DMS 273 (cell line): ENCODE results near the gene NT5C1A.

Source experiments
- DNase-seq: peaks from one replicate; lab custom pipeline; 2025; ENCODE audit not compliant: unreplicated experiment; lab: John Stamatoyannopoulos, UW

NT5C1A gene

DNA sequence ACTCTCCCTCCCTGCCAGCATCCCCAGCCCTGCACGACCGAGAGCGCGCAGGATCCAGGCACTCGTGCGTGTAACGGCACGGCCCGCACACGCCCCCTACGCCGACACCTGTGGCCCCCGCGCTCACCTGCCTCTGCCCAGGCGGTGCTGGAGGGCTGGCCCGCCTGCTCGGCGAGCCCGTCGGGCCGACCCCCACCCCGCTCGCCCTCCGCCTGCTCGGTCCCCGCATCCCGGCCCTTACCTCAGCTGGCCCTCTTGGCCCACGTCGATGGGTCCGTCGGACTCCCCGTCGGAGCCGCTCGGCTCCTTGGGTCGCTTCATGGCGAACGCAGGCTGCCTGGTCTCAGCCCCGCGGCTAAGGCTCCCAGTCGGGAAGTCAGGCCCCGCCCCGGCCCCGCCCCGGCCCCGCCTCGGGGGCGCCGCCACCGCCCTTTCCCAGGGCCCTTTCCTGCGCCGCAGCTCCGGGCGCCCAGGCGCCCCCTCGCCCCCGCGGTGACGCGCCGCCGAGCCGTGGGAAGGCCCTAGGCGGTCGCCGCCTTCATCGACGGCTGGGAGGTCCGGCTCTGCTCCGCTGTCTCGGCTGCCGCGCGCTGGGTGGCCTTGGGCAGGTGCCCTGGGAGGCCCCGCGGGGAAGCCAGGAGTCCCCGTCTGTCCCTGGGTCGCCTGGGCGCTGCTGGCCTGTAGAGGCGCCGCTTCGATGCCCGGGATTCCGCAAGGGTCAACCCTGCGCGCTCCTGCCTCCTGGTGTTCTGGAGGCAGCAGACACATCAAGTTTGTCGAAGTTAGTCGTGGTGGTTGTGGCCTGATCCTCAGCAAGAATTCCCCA, 32.4 kb downstream of the NT5C1A start, which contains the start of gene HEYL:
Gene HEYL (minus strand): TSS at position 339 of the 826 bp plus-strand sequence. CDS start 18 bp downstream, at position 321.
- peak; percentile 100 for DNase-seq

DNA sequence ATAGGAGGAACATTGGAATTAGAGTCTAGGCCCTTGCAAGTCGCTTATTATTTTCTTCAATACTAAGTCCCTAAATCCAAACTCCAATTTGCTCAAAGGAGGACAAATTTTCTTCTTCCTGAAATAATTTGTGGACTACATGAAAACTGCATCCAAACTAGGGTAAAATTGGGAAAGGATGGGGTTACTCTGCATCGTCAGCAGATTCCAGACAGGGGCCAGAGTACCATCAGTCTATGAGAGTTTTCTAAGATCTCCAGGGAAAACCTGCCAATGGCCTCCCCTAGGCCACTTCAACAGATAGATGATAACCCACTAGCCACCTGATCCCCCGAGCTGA, 33.0 kb downstream of the NT5C1A start:
- no peak for DNase-seq

DNA sequence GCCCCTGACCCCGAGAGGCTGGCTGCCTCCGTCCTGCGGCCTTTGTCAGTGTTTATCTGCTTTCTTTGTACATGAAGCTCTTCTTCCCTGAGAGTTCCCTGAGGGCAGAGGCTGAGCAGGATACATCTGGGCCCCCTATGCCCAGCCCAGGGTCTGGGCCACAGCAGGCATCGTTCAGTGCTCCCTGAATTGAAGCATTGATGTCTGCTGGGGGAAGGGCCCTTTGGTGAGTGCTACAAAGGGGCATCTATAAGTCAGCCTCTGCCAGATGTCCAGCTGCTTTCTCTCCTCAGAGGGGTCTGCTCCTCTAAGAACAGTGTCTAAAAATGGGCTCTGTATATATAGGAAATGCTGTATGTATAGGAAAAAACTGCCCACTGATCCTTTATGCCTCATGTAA, 34.5 kb downstream of the NT5C1A start:
- no peak for DNase-seq

DNA sequence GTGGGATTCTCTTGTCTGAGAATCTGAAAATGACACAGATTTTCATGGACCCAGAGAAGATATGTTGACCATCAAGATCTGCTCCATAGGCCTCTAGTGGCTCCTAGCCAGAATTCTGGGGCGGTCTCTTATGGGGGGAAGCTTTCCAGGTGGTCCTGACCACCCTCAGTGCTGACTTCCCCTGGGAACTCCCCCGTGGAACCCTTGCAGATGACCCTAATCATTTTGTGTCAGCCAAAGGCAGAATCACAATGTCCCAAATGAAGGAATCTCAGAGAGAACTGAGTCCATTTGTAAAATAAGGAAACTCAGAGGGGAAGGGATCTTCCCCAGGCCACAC, 36.1 kb downstream of the NT5C1A start:
- no peak for DNase-seq

DNA sequence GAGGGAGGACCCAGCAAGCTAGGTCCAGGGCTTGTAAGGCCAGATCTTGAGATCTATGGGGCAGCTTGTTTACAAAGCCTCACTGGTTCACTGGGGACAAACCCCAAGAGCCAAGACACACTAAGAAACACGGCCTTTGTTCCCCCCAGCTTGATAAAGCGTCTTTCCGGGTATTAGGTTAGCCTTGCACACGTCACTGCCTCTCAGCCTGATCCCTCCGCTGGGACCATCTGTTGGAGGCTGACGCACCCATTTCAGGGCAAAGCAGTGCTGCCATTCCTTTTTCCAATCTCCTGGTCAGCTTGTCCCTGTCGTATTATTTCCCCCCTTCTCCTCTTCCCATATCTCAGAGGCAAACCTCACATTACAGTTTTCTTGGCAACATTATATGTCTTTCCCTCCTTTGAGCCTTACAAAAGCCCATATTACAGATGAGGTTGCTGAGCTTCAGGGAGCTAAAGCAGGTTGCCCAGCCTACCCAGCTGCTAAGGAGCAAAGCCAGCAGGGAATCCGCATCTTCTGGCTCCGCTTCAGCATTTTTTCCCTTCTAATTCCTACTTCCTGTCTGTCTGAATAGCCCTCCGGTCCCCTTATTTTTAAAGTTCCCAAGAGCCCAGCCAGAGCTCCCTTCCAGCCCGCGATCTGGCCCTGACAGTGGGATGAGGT, 36.6 kb downstream of the NT5C1A start:
- DNase-seq = peak; percentile 96

DNA sequence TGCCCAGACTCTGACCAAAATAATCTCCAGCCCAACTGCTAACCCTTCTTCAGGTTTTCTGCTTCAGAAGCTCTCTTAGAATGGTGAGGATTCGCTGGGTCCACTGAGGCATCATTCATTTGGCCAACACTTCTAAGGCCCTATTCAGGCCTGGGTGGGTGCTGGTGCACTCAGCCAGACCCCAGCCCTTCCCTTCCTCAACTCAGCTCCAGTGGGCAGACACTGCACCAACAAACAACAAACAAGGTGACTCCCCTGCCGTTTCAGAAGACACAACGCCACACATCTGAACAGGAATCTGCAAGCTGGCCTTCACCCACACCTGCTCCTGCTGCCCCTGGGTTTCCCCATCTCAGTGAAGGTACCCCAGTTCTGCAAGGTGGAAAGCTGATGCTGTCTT, 38.5 kb downstream of the NT5C1A start:
- no peak for DNase-seq

DNA sequence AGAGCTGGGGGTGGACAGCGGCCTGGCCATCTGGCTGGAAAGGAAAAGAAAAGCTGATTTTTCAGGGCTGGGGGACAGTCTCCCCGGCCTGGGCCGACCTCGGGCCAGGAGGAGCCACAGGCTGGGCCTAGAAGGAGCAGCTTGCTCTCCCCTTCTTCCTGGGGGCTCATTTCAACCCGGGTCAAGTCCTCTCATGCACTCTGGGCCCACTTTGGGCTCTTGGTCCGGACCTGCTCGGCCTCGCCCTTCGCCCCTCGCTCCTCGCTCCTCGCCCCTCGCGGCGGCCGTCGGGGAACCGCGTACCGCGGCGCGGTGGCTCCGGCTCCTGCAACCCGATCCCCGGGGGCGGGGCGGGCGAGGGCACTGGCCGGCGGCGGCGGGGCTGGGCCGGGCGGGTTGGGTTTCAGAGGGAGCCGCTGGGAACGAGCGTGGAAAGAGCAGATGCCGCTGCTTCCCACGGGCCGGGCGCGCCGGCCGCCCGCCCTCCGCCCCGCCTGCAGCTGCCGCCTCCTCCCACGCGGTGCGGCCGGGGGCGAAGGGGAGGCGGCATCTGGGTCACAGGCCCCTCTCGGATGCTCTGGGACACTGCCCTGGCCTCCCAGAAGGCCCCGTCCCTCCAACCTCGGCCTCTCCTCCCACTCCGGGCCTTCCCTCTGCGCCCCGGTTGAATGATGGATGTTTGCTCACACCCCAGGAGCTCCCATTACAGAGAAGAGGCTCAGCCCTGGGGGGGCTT, 39.1 kb downstream of the NT5C1A start:
- no peak for DNase-seq

DNA sequence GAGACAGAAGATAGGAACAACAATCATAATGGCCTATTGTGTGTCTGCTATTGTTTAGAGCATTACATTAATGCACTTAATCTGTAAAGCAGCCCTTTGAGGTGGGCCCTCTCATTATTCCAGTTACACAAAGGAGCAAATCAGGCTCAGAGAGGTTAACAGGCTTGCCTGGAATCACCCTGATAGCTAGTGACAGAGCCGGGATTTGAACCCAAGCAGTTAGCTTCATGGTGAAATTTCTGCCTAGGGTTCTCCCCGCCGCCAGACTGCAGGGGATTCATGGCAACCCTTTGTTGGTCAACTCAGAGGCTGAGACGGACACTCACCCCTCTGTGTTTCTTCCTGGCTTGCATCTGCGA, 39.6 kb downstream of the NT5C1A start:
- DNase-seq = no peak

DNA sequence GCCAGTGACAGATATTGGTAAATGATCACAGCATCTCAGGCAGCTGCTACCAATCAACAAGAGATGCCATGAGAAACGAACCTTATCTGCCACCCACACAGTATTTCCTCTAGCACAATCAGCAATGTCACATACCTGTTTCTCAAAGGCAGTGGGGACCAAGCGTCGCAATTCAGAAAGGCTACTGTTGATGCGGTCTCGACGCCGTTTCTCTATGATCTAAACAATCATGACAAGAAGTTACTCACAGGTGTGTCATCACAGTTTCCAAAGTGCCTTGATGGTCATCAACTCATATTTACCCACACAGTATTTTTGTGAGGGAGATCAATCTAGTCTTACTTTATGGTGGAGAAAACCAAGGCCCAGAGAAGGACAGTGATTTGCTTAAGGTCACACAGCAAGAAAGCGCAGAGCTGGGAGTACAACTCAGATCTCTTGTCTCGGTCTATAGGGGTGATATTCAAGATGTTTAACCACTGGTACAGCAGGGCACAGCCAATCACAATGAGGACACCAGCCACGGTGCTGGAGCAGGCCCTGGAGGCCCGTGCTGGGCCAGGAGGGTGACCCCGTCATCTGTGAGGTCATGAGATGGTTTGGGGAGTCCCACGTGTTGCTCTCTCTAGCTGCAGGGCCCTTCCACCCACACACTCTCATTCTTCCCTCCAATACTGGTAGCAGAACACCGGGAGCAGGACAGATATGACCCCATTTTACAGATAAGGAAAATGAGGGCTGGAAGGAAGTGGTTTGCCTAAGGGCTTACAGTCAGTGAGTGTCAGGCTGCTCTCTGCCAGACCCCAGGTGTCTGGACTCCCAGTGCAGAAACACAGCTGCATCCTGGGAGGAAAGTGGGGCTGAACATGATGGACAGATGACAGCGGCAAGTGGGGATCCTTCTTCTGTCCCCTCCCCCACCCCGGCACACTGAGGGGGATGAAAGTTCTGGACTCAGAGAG, 40.3 kb downstream of the NT5C1A start:
- no peak for DNase-seq

DNA sequence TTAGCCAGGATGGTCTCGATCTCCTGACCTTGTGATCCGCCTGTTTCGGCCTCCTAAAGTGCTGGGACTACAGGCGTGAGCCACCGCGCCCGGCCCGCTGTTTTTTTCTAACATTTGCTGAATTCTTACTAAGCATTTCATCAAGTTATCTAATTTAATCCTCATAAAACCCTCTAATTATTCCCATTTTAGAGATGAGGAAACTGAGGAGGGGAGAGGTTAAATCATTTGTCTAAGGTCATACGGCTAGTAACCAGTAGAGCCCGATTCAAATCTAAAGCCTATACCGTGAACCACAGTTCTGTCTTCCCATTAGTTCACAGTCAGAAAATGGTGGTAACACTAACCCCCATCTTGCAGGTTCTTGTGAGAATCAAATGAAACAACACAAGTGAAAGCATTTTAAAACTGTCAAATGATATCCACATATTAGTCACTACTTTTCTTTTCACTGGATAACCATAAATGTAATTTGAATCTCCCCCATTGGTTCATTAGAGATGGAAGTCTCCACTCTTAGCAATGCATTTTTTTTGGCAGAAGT, 43.0 kb downstream of the NT5C1A start:
- DNase-seq = no peak

DNA sequence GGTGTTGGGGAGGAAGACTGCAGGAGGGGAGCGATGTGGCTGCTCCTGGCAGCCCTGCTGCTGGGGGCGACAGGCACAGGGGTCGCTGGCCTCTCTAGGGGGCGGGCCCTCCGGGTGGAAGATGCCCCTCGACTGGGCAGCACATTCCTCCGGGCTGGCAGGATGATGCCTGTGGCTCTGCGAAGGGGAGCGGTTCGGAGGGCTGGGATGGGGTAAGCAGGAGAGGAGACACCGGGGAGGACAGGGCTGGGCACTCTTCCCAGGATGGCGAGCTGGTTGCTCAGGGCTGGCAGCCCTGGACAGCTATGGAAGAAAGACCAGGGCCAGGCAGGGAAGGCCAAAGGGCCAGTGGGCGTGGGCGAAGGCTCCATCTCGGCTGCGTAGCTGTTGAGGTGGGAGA, 45.3 kb downstream of the NT5C1A start:
- DNase-seq = no peak

DNA sequence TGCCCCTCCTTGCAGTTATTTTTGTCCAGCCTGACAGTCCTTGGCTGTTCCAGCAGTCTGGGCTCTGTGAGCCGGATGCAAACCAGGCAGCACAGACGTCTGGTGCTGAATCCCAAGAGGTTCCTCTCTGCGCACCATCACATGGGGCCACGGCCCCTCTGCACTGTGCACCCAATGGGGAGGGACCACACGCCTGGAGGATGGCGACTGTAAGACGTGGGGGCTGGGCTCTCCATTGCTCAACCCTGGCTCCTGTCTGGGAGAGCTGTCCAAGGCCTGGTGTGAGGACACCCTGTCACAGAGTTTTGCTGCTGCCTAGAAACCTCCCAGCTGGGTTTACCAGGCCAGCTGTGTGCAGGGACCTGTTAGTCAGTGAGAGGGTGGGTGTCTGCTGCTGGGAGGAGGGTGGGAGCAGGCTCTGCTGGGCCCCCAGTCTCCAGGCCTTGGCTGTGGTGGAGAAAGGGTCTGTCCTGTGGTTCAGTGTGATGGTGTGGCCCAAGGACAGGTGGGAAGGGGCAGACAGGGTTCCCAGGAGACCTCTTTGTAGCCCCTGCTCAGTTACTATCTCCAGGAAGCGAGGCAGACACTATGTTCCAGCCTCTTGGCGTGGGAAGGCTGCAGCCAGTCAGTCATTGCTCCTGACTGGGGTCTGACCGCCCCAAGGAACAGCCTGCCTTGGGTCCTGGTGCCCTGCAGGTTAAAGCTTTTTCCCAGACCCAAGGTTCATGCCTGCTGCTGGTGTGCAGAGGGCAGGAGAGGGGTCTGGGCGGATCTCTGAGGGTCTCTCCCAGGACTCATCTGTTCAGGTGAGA, 46.2 kb downstream of the NT5C1A start:
- no peak for DNase-seq

DNA sequence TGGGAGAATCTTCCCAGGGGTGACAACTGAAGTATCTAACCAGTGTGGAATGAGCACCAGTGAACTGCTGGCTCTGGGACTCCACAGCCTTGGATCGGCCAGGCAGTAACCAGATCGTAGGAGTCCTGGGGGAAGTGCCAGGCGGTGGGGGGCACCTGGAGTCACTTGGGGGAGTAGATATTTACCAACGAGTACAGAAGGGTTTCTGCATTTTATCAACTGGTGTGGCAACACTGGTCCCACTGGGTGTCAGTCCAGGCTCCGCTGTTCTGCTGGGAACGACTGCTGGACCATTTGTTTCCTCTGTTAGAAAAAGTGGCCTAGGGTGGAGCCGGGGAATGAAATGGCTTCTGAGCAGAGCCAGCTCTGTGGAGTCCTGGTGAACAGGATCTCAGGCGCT, 46.9 kb downstream of the NT5C1A start:
- no peak for DNase-seq

DNA sequence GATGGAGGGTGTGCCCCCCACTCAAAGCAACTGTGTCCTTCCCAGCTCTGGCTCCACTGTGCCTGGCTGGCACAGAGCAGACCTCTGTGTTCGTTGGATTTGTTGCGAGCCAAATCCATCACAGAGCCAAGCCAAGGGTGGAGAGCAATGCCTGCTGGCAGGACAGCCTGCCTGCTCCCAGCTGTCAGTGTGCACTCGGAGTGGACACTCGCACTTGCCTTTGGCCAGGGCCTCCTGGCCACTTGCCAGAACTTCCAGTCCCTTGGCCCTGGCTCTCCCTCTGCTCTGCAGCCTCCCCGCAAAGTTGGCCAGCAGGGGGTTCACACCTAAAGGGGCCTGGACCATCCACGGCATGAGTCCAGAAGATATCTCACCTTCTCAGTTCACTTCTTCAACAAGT, 48.9 kb downstream of the NT5C1A start:
- DNase-seq = no peak

DNA sequence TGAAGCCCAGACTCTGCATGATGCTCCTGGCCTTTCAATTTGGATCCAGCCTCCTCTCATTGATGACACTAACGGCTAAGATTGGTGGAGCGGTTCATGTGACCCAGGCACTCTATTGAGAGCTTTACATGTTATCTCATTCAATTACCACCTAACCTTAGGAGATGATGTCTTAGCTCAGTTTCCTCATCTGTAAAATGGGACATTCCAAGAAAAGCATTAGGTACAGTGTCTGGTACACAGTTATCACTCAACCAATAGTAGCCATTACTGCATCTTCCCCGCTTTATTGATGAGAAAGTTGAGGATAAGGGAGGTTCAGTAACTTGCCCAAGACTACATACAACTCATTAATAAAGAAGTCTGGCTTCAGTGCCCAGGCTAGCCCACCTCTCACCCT, 49.5 kb downstream of the NT5C1A start:
- no peak for DNase-seq

DNA sequence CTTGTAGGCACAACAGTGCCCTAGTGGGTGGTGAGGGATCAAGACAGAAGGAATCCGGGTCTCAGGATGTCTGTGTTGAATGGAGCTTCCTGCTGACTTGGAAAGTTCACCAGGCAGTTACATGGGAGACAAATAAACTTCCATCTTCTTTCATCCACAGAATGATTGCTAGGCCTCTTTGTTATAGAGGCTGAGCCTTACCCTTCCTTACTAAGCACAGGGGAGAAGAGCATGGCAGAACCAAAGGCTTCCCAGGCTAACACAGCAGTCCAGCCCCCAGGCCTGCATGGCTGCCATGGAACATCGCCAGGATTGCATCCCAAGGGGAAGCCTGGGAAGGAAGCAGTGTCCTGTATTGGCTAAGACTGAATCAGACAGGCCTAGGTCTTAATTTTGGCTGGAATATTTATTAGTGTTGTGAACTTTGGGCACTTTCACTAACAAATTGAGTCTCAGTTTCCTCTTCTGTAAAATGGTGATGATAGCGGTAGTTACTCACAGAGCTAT, 51.2 kb downstream of the NT5C1A start:
- DNase-seq = no peak

DNA sequence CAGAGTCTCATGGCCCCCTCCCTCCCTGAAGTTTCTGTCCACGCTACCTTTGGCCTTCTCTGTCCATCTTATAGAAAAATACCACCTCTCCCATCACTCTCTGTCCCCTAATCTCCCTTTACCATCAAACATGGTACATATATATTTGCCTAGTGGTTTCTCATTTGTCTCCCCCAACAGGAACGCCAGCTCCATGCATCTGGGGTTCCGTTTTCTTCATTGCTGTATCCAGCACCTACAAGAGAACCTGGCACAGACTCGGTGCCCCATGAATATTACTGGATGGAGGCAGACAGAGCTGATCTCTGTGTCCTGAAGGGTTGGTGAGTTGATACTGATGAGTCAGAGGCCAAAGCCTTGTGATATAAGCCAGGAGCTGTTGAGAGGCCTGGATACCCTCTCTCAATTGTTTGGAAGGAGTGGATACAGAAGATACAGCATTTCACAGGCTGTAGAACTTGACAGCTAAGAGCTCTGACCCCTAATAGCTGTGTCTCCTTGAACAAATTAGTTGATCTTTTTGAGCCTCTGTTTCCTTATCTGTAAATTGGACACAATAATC, 54.3 kb downstream of the NT5C1A start:
- DNase-seq = no peak

DNA sequence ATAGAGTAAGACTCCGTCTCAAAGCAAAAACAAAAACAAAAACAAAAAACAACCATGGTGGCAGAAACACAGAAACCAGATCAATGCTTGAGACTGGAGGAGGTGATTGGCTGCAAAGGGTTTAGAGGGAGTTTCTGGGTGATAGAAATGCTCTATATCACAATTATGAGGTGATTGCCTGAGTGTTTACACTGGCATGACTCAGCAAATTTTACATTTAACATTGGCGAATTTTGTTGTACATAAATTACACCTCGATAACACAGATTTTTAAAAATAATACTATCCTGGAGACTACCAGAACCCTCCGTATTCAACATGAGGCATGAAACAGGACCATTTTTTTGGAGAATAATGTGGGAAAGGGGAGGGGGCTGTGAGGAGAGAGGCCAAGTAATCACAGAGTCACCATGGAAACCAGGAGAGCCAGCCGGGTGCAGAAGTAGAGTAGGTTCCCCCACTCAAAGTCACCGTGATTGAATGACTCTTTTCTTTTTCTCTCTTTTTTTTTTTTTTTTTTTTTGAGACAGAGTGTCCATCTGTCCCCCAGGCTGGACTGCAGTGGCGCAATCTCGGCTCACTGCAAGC, 56.7 kb downstream of the NT5C1A start:
- DNase-seq = peak; percentile 91

DNA sequence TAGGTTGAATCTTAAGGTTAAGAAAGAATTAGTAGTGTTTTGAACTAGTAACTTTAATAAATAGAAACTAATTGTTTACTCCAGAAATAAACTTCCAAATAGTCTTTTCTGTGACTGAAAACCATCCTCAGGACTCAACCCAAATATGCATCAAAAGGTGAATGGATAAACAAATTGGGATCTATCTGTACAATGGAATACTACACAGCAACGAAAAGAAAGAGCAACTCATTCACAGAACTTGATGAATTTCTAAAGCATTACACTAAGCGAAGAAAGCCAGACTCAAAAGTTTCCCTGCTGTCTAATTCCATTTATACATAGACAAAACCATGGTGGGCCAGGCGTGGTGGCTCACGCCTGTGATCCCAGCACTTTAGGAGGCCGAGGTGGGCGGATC, 57.4 kb downstream of the NT5C1A start:
- no peak for DNase-seq
